ENCODE measurements around the gene PHC2.

The PHC2 gene

DNA sequence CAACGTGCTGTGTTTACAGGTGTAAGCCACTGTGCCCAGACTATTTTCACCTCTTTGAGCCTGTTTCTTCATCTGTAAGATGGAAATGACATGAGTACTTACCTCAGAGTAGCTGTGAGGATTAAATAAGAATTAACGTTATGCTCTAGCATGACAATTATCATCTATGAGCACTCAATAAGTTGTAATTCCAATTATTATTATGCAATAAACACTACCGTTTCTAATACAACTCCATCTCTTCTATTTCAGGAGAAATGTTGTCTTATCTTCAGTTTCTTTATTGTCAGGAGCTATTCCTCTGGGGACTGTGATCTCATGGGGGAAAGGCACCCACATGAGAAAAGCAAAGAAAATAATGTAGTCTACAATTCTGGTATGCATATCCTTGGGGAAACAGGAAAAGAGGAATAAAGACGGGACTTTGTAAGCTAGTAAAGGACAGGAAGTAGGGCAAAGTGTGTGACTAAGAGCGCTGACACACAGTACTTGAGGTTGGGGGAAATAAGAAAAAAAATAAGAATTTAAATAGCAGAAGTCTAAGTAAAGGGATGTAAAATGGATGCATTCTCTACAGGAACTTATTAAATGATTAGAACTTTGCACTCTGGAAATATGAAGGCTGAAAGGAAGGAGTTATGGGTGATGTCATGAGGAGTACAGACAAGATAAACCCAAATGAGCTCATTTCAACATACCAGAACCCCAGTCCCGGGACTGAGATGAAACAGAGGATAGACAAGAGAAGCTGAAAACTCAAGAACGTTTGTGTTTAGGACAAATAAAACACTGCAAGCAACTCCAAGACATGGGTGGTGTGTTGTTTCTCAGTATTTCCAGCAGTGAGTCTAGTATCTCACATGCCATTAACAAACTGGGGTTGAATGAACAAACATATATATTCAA lies 9.8 kb downstream of the PHC2 start:
- DNase-seq (ENCODE audit: low read depth, low spot score): no peak

DNA sequence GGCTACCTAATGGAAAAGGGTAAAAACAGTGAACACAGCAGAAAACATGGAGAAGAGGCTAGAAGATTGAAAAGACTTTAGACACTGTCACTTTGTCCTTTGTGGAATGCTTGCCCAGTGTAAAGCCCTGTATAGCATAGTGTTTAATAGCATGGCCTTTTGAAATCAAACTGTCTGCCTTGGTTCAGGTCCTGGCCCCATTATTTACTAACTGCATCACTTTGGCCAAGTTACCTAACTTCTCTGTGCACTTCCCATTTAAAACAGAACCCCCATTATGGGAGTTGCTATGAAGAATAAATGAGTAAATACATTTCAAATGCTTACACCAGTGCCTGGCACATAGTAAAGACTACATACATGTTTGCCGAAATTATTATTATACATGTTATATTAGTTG lies 12.1 kb downstream of the PHC2 start:
- no peak for DNase-seq (ENCODE audit: low read depth, low spot score)

DNA sequence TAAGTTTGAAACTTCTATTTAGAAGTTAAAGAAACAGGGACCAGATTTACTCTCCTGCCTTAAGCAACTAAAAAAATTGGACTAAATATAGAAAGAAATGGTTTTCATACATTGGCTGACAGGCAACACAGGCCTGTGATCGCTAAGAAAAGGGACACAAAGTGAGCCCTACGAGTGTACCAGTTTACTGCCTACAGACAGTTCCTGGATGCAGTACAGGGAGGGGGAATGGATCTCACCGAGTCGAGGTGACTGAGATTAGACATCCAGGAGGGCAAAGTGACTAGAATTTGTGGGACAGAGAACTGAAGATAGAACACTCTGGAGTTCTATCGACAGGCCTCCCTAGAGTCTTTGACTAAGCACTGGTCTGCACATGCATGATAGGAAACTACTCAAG lies 16.0 kb downstream of the PHC2 start:
- no peak for DNase-seq (ENCODE audit: low read depth, low spot score)

DNA sequence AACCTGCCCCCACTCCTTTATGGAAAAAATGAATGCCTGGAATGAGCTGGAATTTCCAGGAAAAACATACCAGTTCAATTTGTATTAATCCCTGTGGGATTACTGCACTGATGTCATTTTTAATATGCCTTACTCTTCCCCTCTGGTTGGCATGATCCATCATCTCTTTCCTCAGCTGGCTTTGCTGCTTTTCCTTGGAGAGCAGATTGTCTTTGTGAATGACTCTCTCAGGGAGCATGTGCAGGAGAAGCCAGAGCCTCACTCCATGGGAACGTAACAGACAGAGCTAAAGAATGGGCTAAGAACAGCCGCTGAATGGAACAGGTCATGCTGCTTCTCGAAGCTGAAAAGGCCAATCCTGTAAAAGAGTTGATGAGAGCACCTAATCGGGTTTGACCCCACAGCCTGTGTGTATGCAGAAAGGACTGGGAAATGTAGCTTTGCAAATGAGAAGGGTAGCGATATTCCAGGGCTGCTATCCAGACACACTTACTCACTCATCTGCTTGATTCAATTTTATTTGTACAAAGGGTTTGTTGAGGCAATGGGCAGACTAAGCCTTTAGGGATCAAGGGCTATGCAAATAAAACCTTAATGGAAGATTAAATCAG lies 20.7 kb downstream of the PHC2 start:
- no peak for DNase-seq (ENCODE audit: low read depth, low spot score)

DNA sequence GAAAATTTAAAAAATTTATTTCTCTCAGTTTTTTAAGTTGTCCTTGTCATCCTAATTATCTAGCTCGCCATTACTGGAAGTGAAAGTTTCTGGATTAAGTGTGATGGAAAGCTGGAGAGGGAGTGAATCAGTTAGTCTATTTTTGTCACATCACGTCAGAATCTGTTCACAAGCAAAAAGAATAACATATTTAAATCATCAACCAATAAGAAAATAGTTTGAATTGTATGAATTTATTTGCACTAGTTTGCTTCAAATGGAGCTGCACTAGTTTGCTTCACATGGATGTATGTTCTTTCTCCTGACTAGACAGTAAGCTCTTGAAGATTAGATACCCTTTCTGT lies 22.8 kb downstream of the PHC2 start:
- no peak for DNase-seq (ENCODE audit: low read depth, low spot score)

DNA sequence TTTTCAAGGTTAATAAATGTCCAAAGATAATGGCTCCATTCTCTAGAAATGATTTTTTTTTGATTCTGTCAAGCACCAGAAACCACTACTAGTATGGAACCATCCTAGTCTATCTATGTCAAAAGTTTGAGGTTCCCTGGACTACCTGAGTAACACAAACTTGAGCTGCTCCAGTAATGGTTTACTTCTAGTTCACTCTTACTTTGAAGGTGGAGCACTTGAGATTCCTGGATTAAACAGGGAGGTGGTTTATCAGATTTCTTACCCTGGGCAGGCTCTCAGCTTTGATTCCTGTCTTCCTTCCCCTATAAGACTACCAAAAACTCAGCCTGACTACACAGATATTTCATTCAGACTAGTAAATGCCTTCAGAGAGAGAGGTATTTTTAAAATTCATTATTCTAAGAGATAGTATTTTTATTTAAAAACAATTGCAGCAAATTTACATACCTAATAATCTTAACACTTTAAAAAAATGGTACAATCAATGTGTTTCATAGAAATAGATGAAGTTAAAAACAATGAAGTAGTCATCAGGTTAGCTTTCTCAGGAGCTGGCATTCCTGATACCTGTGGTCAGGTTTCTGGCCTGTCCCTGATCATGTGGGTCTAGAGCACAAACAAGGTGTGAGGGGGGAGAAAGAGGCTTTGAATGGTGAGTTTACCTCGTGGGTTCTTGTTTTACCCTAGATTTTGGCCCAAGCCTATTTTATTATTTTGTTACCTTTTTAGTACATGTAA lies 23.4 kb downstream of the PHC2 start:
- DNase-seq (ENCODE audit: low read depth, low spot score): no peak

DNA sequence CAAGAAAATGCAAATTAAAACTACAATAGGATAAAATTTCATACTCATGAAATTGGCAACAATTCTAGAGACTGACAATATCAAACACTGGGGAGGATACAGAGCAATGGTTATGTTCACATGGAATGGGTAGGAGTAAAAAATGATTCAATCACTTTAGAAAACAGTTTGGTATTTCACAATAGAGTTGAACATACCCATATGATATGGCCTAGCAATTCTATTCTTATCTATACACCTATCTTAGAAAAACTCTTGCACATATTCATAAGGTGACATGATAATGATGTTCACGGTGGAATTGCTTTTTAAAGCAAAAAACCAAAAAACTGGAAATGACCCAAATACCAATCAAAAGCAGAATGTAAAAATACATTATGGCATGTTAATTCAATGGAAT lies 28.7 kb downstream of the PHC2 start:
- DNase-seq (ENCODE audit: low read depth, low spot score): no peak

DNA sequence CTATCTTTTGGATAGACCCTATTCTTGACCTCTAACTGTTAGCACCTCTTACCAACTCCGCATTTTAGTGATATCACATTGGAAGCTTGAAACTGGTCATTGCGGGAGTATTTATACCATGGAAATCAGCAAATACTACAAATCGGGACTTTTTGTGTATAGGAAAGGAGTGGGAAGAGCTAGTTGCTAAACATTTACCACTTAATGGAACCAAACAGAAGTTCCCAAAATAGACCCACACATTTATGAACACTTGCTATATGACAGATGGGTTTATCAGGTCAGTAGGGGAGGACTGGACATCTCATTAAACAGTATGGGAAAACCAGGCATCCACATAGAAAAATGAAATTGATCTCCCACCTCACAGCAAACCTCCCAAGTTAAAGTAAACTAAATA lies 29.4 kb downstream of the PHC2 start:
- DNase-seq (ENCODE audit: low read depth, low spot score): no peak

DNA sequence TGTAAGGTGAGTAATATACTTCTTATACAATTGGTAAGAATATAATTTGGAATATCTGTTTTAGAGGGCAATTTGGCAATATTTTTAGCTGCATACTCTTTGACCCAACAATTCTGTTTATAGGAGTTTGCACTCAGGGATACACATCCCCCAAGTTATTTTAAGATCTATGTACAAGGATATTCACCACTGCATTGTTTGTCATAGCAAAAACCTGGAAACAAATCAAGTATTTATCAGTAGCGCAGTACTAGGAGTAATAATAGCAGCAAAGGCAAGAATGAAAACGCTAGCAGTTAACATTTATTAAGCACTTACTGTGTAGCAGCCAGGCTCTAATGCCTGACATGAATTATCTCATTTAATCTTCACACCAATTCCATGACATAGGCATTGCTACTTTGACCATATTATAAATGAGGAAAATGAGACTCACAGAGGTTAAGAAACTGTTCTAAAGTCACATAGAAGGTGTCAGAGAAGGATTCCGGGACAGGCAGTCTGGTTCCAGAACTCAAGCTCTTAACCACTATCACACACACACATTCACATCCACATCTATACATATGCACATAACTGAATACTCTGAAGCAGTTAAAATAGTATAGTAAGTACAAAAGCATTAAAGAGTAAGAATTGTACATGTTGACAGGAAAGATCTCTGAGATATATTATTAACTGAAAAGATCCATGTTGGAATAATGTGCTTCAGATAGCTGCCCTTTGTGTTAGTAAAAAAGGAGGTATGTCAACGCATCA lies 30.6 kb downstream of the PHC2 start:
- no peak for DNase-seq (ENCODE audit: low read depth, low spot score)

DNA sequence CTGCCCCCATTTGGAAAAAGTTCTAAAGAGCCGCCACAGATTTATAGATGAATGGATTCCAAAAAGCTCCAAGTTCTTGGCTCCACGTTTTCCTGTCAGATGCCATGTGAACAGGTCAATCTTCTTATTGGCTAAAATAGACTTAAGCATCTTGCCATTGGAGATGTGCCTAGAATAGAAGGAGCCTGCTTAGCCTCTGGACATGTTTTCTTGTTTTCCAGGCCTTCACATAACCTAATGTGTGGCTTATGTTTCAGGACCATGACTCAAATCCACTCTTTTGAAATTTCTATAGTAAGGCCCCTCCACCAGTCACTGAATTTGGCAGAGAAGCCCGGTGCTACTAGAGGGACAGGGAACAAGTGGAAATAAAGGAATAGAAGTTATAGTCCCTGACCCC lies 31.5 kb downstream of the PHC2 start:
- no peak for DNase-seq (ENCODE audit: low read depth, low spot score)

DNA sequence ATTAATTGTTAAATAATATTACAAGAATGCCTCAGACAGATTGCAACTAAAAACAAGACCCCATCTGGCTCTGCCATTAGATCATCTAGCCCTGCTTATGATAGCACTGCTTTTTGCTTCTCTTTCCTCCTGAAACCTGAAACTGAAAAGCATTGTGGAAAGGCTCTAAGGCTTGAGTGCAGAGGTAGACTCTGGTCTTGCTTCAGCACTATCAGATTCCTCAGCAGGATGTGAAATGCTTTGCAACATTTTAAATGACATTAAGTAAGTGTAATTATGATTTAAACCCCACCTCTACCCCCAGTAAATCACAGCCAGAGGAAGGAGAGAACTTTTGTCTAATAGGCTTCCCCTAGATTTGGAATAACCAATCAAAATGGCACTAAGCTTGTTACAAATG lies 32.9 kb downstream of the PHC2 start:
- no peak for DNase-seq (ENCODE audit: low read depth, low spot score)

DNA sequence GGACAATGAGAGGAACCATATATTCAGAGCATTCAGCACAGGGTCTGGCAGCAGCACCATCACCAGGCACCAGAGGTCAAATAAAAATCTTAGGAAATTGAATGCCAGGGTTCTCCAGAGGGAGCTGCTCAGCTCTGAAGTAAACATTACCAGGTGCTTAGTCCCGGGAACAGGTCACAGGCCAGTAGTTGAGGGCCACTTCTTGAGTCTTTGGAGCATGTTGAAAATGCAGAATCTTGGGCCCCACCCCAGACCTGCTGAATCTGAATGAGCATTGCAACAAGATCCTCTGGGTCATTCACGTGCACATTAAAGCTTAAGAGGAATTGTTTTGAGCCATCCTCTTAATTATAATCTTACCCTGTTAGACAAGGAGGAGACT lies 33.8 kb downstream of the PHC2 start:
- no peak for DNase-seq (ENCODE audit: low read depth, low spot score)

DNA sequence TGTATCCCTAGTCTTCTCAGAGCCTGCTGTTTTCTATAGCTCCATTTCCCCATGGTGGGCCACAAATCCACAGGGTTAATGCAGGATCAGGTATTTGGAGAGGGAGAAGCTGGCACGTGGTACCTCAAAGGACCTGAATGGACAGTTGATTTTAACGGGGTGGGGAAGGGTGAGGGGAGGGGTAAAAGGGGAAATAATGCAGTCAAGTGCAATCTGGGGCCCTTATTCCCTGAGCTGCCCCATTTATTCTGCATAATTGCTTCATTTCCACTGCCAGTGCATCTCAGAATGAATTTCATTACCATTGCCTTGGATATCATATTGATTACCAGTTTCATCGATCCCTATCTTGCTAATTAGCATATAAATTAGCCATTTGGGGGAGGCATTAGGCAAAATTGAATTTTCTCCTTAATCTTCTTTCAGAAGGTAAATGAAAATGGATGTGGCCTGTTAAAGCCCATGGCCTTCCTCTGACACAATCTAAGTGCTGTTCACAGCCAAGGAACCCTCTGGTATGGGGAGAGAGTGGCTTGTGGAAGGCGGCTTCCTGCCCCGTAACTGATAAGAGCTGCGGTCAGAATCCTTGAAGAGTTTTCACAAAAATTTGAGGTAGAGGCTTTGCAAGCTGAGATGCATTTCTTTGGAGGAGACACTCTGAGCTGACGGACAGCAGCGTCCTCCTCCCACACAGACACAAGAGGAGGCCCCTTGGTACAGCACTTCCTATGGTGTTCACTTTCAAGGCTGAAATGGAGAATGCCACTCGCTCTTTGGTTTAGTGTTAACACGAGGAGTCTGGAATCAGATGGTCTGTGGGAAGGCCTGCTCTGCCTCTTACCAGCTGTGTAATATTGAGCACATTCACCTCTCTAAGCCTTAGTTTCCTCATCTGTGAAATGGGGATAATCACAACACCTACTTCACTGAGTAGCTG lies 34.4 kb downstream of the PHC2 start:
- no peak for DNase-seq (ENCODE audit: low read depth, low spot score)

DNA sequence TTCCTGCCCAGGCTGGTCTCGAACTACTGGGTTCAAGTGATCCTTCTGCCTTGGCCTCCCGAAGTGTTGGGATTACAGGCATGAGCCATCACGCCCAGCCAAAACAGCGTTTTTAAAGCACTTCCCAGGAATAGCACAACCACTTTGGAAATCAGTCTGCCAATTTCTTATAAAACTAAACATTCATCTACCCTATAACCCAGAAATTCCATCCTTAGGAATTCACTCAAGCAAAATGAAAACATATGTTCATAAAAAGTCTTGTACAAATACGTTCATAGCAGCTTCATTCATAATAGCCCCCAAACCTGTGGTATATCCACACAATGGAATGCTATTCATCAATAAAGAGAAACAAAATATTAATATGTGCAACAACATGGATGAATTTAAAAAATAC lies 36.1 kb downstream of the PHC2 start:
- no peak for DNase-seq (ENCODE audit: low read depth, low spot score)

DNA sequence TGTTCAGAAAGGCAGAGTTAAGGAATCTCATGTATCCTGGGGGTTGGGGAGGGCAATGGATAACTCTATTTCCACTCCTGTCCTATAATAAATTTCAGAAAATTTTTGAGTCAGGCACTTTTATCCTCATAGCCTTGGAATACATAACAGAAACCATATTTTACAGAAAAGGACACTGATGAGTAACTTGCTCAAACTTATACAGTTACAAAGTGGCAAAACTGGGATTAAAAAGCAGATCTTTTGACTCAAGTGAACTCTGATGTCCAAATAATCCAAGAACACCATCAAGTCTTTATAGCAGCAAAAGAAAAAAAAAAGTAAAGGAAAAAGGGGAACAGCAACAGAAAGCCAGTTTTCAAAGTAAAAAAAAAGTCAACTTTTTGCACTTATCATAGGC lies 36.9 kb downstream of the PHC2 start:
- no peak for DNase-seq (ENCODE audit: low read depth, low spot score)

DNA sequence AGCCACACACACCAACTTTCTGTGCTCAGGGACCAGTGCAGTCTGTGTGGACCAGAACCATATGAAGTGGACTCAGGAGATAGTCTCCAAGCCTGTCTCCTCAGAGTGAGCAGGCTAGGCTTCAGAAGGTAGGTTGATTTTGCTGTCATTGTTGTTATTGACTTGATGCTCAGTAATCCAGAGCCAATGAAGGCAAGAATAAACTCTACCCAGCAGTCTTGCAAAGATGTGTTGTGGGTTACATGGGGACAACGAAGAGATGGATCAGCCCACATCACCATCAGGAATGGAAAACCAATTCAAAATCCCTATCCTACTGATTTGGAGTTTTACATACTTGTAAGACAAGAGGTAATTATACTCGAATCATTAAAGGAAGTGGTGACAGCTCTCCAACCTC lies 37.4 kb downstream of the PHC2 start:
- DNase-seq (ENCODE audit: low read depth, low spot score): no peak

DNA sequence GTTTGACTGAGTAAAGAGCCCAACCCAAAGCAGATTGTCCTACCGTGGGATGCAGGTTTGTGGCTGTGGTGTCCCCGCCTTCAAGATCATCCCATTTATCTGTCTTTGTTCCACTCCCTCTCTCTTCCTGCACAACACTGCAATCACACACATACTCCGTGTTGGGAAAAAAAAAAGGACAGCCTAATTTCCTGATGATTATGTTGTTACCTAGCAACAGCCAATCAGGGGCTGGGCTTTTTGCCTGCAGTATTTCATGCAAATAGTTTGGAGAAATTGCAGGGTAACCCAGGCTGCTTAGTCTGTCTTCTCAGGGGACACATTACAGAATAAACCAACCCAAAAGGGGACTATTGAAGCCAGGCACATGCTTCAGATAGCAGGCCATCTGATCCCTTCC lies 38.3 kb downstream of the PHC2 start:
- no peak for DNase-seq (ENCODE audit: low read depth, low spot score)

DNA sequence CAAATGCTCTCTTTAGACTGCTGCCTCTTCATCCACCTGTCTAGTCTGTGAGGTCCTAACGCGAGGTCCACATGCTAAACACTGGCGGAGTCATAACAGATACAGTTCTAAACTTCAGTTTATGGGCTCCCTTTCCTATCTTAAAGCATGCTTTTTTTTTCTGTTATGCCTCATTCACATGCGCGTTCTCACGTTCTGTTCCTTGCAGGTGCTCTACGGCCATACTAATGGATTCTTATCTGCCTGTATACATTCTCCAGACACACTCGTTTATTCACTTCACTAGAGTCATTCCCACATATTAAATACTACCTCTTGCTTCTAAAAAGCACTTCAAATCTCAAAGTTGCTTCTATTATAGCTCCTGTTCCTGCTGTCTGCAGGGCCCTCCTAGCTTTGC lies 38.7 kb downstream of the PHC2 start:
- DNase-seq (ENCODE audit: low read depth, low spot score): no peak

DNA sequence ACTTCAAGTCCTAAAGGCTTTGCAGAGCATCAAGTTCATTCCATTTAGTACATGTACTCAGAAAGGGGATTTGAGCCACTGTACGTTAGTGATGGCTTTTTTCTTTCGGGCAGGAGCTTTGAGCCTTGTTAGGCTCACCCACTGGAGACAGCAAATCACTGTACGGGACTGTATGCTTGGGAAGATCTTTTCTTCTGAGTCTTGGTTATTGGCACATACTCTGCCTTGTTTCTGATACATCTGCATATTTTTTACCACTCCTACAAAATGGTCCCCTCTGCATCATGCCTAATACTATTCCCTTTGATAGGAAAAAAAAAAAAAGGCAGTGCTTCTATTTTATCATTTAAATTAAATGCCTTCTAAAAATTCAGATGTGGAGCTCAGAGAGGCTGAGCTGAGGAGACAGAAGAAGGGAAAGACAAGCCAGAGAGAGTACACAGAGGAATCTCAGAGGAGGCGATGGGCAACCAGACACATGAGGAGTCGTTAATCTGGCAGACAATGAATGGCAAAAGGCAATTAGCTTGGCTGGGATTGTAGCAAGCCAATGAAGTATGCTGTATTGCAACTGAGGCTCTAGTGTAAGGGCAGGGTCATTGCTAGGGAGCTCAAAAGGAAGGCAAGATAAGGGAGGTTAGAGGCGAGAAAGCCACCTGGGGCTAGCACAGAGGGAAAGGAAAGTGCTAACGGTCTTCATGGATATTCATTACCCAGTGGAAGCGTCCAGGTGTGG lies 39.4 kb downstream of the PHC2 start:
- DNase-seq (ENCODE audit: low read depth, low spot score): no peak

DNA sequence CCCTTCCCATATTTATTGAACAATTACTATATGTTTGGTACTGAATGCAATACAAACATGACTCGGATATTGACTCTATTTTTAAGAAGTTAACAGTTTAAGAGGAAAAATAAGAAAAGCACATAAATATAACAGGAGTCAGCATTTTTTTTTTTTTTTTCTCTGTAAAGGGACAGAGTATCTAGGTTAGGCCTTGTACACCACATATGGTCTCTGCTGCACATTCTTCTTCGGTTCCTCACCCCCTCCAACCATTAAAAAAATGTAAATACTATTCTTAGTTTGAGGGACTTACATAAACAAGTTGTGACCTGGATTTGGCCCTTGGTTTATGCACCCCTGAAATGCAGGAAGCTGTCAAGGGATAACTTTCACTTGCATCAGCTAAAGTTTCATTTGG lies 40.4 kb downstream of the PHC2 start:
- DNase-seq (ENCODE audit: low read depth, low spot score): no peak

All from smooth muscle cell of the brain vasculature (primary cell).